GM19468 (cell line): ENCODE results near the gene RSF1.

ENCODE experiments used
- ATAC-seq: cut with Tn5 transposase; IDR thresholded peaks from one replicate; pipeline ENCODE4 v1.9.1; 2021; ENCODE audit warnings: mild to moderate bottlenecking, moderate library complexity, moderate number of reproducible peaks; ENCODE audit not compliant: unreplicated experiment; ENCODE audit errors: extremely low read depth

The RSF1 gene

GRCh38 chr11:77704029-77704428 is 116.5 kb downstream of the RSF1 start:
- ATAC-seq: no peak

GRCh38 chr11:77699425-77699824 is 121.1 kb downstream of the RSF1 start:
- no peak for ATAC-seq

DNA sequence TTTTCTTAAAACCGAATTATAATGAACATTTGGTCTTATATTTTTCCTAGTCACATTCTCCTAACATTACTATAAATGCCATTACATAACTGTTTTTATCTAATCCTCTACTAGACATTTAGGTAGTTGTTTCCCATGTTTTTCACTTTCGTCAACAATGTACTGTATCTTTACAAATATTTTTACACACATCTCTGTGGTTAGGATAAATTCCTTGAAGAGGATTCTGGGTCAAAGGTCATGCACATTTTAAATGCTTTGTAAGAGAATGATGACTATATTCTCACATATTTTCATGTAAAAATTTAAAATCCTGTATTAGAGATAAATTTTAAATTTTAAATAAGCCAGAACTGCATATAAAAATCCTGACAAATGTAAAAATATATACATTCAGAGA is 121.6 kb downstream of the RSF1 start:
- ATAC-seq: no peak

GRCh38 chr11:77697865-77698264 is 122.7 kb downstream of the RSF1 start:
- ATAC-seq: no peak

DNA sequence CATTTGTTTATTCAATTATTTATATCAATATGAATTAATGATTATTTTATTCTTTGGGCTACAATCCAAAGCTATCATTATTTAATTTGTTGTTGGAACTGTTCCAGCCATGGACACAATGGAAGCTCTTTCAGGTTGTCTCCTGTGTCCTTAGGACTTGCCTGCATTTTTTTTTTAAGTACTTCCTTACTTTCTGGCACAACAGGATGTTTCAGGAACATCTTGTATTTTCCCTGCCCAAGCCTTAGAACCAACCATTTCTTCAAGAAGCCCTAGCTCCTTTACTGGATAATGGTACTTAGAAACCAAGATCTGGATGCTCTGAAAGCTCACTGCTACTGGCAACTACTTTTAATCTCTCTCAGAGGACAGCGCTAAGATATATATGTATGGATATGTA is 125.1 kb downstream of the RSF1 start:
- ATAC-seq: no peak

GRCh38 chr11:77690649-77691048 is 129.9 kb downstream of the RSF1 start:
- no peak for ATAC-seq

DNA sequence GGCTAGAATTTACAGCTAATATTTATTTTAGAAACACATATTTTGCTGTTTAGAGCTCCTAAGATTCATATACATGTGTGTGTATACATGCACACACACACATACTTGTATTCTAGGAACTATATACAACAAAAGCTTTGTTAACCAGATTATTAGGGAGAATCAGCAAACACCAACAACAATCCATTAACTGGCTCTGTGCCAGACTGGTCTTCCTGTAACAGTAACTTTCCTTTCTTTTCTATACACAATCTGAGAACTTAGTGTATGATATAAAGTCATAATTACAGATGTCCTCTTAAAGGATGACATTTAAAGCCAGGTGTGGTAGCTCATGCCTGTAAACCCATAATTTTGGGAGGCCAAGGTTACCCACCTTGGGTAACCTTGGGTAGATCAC is 133.4 kb downstream of the RSF1 start:
- ATAC-seq: no peak

GRCh38 chr11:77677138-77677537 is 143.4 kb downstream of the RSF1 start:
- ATAC-seq: no peak

DNA sequence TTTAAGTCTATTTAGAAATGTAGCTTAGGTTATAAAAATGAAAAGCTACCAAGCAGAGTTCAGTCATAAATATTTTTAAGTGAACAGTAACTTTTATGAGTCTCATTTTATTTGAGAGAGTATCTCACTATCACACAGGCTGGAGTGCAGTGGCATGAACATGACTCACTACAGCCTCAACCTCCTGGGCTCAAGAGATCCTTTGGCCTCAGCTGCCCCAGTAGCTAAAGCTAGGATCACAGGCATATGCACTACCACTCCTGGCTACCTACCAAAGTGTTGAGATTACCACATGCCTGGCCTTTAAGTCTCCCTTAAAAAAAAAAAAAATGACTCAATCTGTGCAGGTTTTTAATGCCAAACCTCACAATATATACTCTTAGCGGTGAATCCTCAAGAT is 148.3 kb downstream of the RSF1 start:
- no peak for ATAC-seq

GRCh38 chr11:77669848-77670511 is 150.5 kb downstream of the RSF1 start:
- ATAC-seq: no peak

DNA sequence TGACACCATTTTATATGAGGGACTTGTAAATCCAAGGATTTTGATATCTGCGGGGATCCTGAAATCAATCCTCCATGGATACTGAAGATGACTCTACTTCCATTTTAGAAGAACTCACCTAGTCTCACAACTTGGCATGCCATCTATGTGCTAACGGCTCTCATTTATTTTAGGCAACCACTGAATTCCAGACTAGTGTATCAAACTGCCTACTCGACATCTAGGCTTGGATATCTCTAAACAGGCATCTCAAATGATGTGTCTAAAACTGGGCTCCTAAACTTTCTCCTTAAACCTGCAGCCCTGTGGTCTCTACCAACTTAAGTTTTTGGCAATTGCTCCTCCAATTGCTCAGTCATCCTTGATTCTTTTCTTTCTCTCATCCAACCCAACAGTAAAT is 151.8 kb downstream of the RSF1 start:
- ATAC-seq: no peak

- ATAC-seq: no peak
Measured at GRCh38 chr11:77665240-77665965, 155.1 kb downstream of the RSF1 start.

GRCh38 chr11:77661670-77662069 is 158.9 kb downstream of the RSF1 start:
- no peak for ATAC-seq

- ATAC-seq: no peak
Measured at GRCh38 chr11:77660947-77661346, 159.6 kb downstream of the RSF1 start.

DNA sequence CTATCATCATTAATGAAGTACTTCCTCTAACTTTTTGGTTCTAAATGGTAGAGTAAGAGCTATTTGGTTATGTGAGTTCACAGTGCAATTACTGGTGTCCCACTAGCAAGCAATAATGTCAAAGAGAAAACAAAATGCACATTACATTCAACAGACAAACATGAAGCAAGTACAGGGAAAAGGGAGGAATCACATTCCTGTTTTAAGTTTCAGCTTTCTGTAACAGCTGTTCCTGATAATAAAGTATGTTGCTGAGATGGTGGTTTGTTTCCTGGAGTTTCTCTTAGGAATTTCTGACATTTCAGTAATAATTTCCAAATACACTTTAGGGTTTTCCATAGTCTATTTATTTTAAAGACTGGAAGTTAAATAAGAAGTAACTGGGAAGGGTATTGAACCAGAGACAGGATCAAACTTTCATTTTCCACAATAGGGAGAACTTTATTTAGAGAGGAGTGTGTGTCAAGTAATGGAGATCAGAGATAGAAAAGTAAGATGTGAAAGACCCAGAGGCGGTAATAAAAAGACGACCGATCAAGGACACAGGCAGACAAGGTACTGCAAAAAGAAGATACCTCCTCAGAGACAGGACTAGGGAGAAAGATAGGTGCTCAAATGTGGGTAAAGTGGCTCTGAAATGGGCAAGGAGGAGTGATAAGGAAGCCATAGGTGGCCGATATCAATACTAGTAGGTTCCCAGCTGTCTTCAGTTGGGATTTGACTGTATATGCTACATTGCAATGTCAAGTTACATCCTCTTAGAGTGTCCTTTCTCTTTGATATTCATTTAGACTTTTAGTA is 162.1 kb downstream of the RSF1 start:
- no peak for ATAC-seq

DNA sequence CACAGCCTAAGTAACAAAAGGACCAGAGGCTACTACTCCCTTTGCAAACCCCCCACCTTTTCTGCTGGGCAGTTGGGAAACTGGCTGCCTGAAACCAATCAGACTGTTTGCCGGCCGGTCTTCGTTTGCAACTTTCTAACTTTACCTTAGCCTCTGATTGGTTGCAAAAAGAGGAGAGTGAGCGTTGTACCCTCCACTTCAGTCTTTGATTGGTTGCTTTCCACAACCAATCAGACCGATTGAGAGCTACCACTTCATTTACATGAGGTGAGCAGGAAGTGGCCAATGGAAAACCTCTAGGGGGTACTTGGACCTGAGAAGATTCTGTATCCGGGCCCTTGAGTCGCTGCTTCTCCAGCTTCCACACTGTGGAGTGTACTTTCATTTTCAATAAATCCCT is 164.2 kb downstream of the RSF1 start:
- no peak for ATAC-seq

DNA sequence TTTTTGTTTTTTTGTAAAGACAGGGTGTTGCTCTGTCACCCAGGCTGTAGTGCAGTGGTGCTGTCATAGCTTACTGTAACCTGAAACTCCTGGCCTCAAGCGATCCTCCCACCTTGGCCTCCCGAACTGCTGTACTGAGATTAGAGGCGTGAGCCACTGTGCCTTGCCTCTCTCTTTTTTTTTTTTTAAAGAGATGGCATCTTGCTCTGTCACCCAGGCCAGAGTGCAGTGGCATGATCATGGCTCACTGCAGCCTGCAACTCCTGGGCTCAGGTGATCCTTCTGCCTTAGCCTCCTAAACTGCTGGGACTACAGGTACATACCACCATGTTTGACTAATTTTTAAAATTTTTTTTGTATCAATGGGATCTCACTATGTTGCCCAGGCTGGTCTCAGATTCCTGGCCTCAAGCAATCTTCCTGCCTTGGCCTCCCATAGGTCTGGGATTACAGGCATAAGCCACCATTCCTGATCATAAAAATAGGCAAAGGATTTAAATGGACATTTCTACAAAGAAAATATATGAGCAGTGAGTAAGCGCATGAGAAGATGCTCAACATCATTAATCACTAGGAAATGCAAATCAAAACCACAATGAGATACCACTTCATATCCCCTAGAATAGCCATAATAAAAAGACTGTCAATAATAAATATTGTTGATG is 165.6 kb downstream of the RSF1 start:
- ATAC-seq: no peak

DNA sequence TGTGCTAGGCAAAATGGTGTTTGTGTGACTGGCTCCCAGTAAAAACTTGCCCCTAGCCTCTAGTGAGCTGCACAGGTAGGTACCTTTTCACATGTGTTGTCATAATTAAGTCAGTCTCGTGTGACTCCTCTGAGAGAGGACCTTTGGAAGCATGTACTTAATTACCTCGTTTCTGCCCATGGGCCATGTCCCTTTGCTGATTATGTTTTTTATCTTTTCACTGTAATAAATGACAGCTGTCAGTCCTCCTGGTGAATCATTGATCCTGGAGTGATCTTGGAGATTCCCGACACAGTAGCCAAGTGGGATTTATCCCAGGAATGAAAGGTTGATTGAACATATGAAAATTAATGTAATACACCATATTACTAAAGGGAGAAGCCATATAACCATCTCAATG is 170.4 kb downstream of the RSF1 start:
- no peak for ATAC-seq

DNA sequence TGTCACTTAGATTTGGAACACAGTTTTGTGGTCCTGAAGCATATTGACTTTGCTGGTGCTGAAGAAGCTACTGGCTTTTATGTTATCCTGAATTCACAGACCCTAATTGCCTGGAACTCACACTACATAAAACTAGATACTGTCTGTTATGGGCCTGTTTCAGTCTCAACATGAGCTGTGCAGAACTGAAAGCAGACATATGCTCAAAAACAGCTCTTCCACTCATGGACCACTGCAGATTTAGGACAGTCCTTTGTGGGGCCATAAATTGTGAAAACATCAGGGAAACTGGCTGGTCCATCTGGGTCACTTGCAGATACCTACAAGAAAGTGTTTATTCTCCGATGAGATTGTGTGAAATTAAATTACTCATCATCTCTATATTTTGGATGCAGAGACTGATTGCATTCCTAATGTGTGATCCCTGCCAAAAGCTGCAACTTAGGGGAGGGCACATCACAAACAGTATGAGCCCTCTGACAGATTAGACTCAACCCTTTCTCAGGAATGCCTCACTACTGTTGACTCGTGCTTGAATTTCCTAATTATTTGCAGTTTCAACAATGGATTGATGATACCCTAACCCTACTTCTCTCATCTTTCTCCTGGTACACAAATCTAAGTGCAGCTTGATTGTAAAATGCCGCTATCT is 172.7 kb downstream of the RSF1 start:
- ATAC-seq: no peak

DNA sequence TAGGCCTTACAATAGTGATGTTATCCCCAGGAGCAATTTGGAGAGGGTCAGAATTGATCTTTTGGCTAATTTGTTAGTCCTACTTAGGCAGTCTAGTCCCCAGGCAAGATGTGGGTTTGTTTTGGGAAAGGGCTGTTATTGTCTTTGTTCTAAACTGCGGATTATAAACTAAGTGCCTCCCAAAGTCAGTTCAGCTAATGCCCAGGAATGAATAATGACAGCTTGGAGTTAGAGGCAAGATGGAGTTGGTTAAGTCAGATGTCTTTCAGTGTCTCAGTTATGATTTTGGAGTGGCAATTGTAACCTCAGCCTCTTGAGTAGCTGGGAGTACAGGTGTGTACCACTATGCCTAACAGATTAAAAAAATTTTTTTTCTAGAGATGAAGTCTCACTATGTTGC is 175.6 kb downstream of the RSF1 start:
- no peak for ATAC-seq
